HG03571 (cell line): Measurements from ENCODE around the gene PYROXD2.

Experiments used
- ATAC-seq: cut with Tn5 transposase; IDR thresholded peaks from one replicate; pipeline ENCODE4 v1.9.1; 2021; ENCODE audit not compliant: unreplicated experiment

Gene PYROXD2

DNA sequence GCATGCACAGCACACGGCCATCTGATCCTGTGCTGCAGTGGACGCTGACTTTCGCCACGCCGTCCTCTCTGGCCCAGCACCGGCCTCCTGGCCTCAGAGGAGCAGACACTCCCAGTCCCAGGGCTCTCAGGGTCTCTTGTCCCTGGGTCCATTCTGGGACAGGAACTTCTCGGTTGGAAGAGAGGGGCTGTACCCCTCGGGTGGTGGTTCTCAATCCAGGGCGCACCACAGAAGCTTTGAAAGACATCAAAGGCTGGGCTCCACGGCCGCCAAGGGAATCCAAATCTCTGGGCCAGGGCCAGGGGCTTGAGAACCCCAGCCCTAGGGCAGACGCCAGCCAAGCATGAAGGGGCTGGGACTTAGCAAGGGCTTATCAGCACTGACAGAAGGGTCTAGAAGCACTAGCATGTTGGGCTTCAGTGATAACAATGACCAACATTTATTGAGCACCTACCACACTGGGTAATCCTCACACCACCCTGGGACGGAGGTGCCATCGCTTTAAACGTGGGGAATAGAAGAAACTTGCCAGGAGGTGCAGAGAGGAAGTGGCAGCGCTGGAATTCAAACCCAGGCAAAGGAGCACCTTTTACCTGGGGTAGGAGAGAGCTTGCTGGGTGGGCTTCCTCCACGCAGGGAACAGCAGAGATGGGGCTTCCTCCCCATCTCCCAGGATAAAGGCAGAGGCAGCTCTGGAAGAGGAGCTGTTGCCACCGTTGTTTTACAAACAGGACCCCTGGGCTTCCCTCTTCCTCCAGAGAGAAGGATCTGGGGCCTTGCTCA is 1.8 kb upstream of the PYROXD2 start:
- no peak for ATAC-seq

DNA sequence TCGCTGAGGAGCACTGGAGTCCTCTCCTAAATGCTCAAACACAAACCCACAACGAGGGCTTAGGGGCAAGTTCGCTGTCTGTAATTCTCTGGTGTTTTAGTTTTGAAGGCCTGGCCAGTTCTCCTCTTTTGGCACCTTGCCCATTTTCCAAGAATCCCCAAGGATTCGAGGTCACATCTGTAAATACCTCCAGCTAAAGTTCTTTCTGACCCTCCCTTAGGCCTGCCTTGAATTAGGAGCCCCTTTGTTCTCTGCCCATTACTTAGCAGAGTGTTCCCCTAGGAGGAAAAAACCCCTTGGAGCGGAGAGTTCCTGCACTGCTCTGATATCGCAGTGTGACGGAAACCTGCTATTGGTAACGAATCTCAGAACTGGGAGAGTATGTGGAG is 743 bp upstream of the PYROXD2 start:
- no peak for ATAC-seq

DNA sequence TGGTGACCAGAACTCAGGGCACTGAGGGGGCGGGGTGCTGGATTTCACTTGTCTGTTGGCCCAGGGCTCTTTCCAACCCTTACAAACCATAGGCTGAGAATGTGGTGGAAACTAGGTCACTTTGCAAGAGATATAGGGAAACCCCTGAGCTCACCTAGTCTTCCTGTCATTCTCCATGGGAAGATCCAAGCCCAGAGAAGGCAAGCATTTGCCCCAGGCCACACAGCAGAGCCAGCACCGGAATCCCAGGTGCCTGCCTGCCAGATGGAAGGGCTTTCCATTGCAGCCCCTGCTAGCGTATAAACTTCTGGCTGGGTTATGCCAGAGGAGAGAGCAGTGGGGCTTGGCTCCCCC is 427 bp downstream of the PYROXD2 start:
- ATAC-seq, result no peak

DNA sequence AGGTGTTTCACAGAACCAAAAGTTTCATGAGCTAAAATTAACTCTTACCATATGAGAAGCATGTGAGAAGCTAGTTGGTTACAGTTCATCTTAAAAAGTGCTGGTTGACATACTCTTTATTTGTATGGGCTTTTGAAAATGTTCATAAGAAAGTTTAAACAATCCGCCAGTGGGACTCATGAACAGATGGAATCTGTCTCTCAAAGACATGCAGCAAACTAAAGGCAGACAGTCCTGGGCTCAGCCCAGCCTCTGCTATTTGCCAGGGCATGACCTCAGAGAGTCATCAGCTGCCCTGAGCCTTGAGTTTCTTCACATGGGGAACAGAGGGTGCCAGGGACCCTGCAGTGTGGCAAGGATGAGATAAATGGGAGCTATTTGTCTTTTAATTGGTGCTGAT is 3.2 kb downstream of the PYROXD2 start:
- ATAC-seq, result no peak

GRCh38 chr10:98411166-98411565 is 3.8 kb downstream of the PYROXD2 start:
- ATAC-seq, result no peak

- ATAC-seq, result no peak
Measured at GRCh38 chr10:98410759-98411158, 4.2 kb downstream of the PYROXD2 start.

DNA sequence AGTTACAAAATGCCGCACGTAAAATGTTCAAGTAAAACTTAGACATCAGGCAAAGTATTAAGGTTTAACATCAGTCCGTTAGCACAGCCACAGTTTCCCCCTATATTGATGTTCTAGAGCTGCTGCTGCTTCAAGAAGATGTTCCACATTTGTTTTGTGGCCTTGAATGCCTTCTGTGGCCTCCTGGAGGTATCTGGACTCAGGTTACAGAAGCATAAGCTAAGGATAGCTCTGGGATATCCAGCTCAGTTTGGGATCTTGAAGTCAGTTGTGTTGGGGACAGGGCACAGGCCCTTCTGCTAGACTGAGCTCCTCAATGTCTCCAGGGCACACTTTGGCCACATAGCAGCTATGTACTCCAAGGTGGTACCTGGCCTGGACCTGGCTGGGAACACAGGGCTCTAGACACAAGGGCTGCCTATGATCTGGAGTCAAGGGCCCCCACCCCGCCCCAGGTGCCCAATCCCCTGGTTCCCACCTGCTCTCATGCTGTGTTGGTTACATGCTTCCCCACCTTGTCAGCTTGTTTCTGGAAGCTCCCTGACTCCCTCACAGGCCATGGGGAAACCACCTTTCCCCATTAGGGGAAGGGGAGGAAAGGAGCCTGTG is 4.7 kb downstream of the PYROXD2 start:
- ATAC-seq, result no peak

- ATAC-seq, result no peak
Measured at GRCh38 chr10:98408799-98409198, 6.2 kb downstream of the PYROXD2 start.

- ATAC-seq, result no peak
Measured at GRCh38 chr10:98407744-98408241, 7.2 kb downstream of the PYROXD2 start.

DNA sequence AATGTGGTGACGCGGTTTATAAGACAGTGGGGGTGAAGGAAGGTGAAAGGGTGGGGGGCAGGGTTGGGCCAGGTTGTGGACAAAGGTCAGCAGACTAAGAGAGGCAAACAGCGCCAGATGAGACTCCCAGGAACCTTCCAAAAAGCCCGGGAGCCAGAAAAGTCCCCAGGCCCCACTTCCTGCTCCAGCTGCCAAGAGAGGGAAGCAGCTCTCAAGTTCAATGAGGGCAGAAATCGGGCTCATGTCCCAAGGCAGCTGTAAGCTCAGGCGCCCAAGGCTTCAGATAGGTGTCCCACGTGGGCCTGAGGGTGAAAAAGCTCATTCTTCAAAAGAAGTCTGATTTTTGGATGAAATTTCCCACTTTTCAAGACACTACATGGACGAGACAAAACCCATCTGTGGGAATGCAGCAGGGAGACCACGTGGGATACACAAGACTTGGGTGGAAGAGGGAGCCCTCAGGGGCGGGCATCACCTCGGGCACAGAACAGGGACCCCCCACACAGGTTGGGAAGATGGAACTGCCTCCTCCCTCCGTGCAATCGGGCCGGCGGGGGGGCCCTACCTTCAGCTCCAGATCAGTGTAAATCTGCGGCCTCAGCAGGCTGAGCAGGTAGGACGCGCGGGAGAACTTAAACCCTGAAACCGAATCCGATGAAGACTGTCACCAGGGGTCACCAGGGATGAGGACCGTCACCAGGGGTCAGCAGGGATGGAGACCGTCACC is 7.8 kb downstream of the PYROXD2 start:
- no peak for ATAC-seq

- no peak for ATAC-seq
Measured at GRCh38 chr10:98405422-98405821, 9.6 kb downstream of the PYROXD2 start.

- ATAC-seq, result no peak
Measured at GRCh38 chr10:98404571-98405359, 10.2 kb downstream of the PYROXD2 start.

DNA sequence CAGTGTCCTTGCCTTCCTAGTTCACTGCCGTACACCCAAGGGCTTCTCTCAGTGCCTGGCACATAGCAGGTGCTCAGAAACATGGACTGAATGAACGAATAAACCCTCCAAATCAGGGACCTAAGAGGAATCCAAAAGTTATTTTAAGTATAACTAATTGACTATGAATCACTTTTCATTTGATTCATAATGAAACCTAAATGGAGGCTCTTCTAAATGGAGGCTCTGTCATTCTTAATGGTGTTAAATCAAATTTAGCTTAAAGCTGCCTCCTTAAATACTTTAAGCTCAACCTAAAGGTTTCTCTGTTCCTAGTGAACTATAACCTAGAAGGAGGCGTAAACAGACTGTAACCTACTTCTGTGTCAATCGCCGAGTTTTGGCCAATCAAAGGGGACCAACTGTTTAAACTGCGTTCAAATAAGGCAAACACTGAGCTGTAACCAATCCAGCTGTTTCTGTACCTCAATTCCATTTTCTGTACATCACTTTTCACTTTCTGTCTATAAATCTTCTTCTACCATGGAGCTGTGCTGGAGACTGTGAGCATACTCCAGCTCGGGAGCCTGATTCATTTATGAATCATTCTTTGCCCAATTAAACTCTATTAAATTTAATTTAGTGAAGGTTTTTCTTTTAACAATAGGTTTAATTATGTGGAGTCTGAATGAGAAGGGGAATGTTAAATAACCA is 11.0 kb downstream of the PYROXD2 start:
- no peak for ATAC-seq

DNA sequence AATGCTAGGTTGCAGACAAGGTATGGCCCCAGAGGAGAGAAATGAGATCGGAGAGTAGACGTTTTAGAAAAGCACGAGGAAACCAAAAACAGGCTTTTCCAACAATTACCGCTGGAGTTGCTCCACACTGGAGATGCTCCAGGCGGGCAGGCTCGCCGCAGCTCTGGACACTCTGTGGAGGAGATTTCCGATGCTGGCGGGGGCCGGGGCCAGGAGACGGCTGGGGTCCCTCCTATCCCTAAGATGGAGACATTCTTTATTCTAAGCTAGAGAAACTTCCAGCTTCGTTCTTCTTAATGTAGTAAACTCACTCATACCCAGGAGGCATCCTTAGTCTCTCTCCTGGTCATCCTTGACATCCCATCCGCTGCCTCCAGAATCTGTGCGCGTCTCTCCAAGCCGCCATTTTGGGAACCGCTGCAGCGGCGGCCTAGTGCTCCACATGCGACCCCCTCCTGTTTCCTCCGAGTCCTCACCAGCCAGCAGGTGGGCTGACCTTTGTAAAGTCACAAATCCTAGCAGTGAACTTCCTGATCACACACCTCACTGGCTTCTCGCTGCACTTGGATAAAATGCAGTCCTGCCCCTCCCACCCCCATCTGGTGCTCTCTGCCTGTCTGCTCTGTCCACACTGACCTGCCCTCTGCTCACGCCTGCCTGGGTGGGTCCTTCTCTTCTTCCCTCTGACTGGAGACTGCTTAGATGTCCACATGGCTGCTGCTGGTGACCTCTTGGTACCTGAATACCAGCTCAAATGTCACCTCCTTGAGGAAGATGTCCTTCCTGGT is 11.9 kb downstream of the PYROXD2 start:
- no peak for ATAC-seq

GRCh38 chr10:98402478-98402877 is 12.5 kb downstream of the PYROXD2 start:
- ATAC-seq, result no peak

GRCh38 chr10:98400482-98400881 is 14.5 kb downstream of the PYROXD2 start:
- no peak for ATAC-seq

DNA sequence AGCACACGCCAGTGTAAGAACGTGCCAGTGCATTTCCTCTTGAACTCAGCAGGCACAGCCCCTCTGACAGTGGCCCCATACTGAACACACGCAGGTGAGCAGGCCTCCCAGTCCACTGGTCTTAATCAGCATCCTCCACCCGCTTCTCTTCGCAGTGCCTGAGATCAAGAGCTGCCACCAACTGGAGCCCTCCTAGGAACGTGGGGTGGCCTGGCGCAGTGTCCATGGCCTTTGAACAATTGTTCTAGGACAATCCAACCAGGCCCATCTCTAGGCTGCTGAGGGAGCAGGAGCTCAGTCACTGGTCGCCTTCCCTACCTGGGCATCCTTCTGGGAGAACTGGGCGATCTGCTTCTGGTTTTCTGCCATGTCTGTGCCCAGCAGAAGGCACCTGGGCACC is 15.2 kb downstream of the PYROXD2 start:
- no peak for ATAC-seq

GRCh38 chr10:98397089-98397600 is 17.8 kb downstream of the PYROXD2 start:
- no peak for ATAC-seq
